Measurements from ENCODE around the gene CFAP52. TPM values are rescaled to one million over a fixed set of nuclear protein-coding genes. Genes with fewer than 3 reads are reported as not detected.

Gene CFAP52
- total RNA-seq (2022; extraction: Qiagen RNA extraction), result 0.10 to 0.13 TPM in 2 of 5 replicates, not detected in the others

GRCh38 chr17:9576521-9577372, at the start of gene CFAP52:
TSS of gene CFAP52 (plus strand) at chr17:9576642. CDS start at chr17:9576696, 54 bp downstream.

DNA sequence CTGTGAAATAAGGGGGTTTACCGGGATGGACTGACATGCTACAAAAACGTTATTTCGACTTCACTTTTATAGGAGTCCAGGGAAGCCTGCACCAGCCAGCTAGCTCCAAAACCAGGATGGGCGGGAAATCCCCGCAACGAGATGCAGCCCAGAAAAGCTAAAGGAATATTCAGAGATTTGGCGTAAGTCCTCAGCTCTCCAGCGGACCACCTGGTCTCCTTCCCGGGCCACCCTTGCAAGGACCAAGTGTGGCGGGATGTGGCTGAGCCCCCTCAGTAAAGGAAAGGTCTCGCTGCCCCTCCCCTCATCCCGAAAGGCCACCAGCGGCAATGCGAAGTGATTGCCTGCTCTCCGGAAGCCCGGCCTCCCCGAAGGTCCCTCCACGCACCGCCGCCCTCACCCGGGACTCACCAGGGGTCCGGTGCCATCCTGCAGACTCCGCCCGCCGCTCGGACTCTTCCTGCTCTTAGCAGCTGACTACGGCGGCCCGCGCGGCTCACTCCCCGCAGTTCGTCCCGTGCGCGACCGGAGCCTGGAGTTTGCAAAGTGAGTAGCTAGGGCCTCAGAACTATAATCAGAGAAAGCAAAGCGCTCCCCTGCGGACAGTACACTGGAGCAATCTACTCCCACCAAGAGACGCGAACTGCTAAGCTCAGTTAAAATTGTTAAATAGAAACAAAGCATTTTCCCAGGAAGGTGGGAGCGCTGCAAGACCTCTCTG, 901 bp upstream of the CFAP52 start, which contains the start of gene STX8:
Gene STX8, minus strand, starts transcription at position 440 of the 721 bp plus-strand sequence. Its CDS starts 12 bp downstream, at position 428.

DNA sequence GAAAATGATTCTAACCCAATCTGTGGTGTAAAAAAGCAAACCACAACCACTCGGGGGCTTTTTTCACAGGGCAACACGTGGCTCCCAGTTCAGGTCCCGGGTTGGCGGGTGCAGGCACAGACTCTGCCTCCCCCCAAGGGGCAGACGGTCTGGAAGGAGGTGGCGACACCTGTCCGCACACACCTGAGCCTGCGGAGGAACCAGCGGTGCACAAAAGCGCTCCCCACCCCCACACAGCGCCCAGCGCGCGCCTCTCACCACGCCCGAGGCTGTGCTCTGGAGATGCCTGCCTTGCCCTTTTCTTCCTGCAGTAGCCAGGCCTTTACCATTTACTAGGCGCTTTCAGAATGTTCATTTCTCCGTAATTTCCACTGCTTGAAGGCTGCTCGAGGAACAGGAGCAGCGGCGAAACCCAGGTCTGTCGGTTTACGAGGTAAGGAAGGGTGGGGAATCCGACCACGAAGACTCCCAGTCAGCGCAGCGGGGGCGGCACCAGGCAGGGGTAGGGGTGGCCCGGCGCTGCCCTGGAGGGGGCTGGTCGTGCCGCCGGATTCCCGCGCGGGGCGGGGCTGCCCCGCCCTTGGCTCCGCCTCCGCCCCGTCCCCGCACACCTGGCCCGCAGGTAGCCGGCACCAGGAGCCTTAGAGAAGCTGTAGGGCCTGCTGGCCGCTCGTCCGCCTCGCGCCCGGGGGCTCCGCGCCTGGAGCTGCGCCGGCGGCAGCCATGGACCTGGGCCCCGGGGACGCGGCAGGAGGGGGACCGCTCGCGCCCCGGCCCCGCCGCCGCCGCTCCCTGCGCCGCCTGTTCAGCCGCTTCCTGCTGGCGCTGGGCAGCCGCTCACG, 68.7 kb downstream of the CFAP52 start, which contains the start of gene USP43:
Gene USP43, plus strand, starts transcription at position 608 of the 842 bp plus-strand sequence. Its CDS starts 116 bp downstream, at position 724.

Other genes with a start within 250 kb of the CFAP52 start
- gene STX8, start 822 bp upstream of the CFAP52 start, total RNA-seq (2022; extraction: Qiagen RNA extraction), result 63.7 to 82.3 TPM (median 65.0 TPM) in 5 replicates
- 3.5 to 4.7 TPM (median 3.8 TPM) in 5 replicates for gene USP43, start 68.9 kb downstream of the CFAP52 start, total RNA-seq (2022; extraction: Qiagen RNA extraction)
- gene DHRS7C, start 214.9 kb downstream of the CFAP52 start, total RNA-seq (2022; extraction: Qiagen RNA extraction), result not detected in 5 replicates
- gene GSG1L2, start 245.4 kb downstream of the CFAP52 start, total RNA-seq (2022; extraction: Qiagen RNA extraction), result not detected in 5 replicates
- 8.0 to 14.4 TPM (median 9.5 TPM) in 5 replicates for gene GLP2R, start 249.3 kb downstream of the CFAP52 start, total RNA-seq (2022; extraction: Qiagen RNA extraction)

All from A549 treated with dexamethasone at 1 μM for 4 hours (cell line).